ENCODE data around the gene FADS2.

The FADS2 gene

DNA sequence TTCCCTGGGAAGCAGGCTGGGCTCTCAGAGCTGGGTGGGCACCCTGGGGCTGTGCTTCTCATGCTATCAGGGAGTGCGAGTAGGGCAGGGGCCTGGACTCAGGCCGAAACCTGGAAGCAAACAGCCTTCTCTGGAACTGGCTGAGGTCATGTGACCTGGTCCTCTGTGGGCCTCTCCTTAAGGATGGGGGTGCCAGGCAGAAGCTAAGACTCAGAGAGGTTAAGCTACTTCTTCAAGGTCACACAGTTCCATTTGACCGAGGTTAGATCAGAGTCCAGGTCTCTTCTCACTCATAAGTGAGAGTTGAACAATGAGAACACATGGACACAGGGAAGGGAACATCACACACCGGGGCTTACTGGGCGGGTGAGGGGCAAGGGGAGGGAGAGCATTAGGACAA, 55.8 kb downstream of the FADS2 start:
- Histone ChIP-seq H3K4me1 (ENCODE audit: control insufficient read depth in 5 of 5, insufficient read depth in 5 of 5, low read length in 5 of 5) (peaks cover 21 to 100% (median 85%) of the 10 kb centered on the region in 5 donors), H3K4me3 (ENCODE audit: low read depth in 1 of 5, low read length in 5 of 5) (no peak overlapping the region), H3K9me3 (ENCODE audit: control insufficient read depth in 5 of 5, low read length in 5 of 5) (no peaks in the 10 kb centered on the region), H3K9ac (ENCODE audit: low read length in 5 of 5) (no peak overlapping the region), H3K36me3 (ENCODE audit: control insufficient read depth in 5 of 5, insufficient read depth in 5 of 5, low read length in 5 of 5) (peaks cover 0 to 16% (median 11%) of the 10 kb centered on the region in 5 donors), H3K27ac (ENCODE audit: low read depth, low read length) (peak overlapping the region; percentile 13), H3K27me3 (ENCODE audit: control insufficient read depth in 5 of 5, insufficient read depth in 4 of 5, low read length in 5 of 5) (no peaks in the 10 kb centered on the region)

DNA sequence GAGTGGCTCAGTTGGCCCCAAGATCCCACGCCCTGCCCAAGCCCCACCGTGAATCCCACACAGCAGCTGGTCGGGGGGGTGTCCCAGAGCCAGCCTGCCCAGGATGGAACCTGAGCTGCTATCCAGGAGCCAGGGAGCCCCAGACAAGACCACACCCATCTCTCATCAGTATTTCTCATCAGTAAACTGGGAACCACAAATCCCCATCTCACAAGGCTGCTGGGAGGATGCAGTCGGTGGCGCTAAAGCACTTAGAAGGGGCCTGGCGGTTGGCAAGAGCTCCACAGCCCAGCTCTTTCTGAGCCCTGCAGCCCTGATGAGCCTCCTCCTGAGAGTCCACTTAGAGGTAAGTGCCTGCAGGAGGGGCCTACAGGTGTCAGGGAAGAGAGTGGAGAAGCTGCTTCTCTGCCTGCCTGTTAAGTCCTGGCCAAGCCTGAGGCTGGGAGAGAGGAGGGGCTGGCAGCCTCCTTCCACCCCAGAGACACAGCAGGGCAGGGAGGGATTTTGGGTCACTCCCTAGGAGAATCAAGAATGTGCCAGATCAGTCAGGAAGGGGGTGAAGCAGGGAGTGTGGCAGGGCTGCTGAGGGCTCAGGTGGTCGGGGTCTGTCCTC, 57.2 kb downstream of the FADS2 start:
- H3K9ac ChIP-seq (ENCODE audit: low read length in 5 of 5), result peak overlapping the region in 3 of 5 donors; percentile 28 to 59 (median 45)
- H3K27me3 ChIP-seq (ENCODE audit: control insufficient read depth in 5 of 5, insufficient read depth in 4 of 5, low read length in 5 of 5), result no peaks in the 10 kb centered on the region
- H3K9me3 ChIP-seq (ENCODE audit: control insufficient read depth in 5 of 5, low read length in 5 of 5), result no peaks in the 10 kb centered on the region
- peaks cover 18 to 98% (median 81%) of the 10 kb centered on the region in 5 donors for H3K4me1 ChIP-seq (ENCODE audit: control insufficient read depth in 5 of 5, insufficient read depth in 5 of 5, low read length in 5 of 5)
- H3K27ac ChIP-seq (ENCODE audit: low read depth, low read length), result peak overlapping the region; percentile 85
- peak overlapping the region in 1 of 5 donors; percentile 17 for H3K4me3 ChIP-seq (ENCODE audit: low read depth in 1 of 5, low read length in 5 of 5)
- H3K36me3 ChIP-seq (ENCODE audit: control insufficient read depth in 5 of 5, insufficient read depth in 5 of 5, low read length in 5 of 5), result peaks cover 0 to 7% (median 4%) of the 10 kb centered on the region in 5 donors

- Histone ChIP-seq H3K9me3 (ENCODE audit: control insufficient read depth in 5 of 5, low read length in 5 of 5) (no peaks in the 10 kb centered on the region), H3K27me3 (ENCODE audit: control insufficient read depth in 5 of 5, insufficient read depth in 4 of 5, low read length in 5 of 5) (no peaks in the 10 kb centered on the region), H3K36me3 (ENCODE audit: control insufficient read depth in 5 of 5, insufficient read depth in 5 of 5, low read length in 5 of 5) (peaks cover 0 to 7% (median 4%) of the 10 kb centered on the region in 5 donors), H3K4me1 (ENCODE audit: control insufficient read depth in 5 of 5, insufficient read depth in 5 of 5, low read length in 5 of 5) (peaks cover 18 to 98% (median 80%) of the 10 kb centered on the region in 5 donors), H3K4me3 (ENCODE audit: low read depth in 1 of 5, low read length in 5 of 5) (peak overlapping the region in 2 of 5 donors; percentile 14 to 17), H3K27ac (ENCODE audit: low read depth, low read length) (peak overlapping the region; percentile 85), H3K9ac (ENCODE audit: low read length in 5 of 5) (peak overlapping the region in 3 of 5 donors; percentile 28 to 59 (median 45))
Observed at GRCh38 chr11:61885784-61886580, 57.9 kb downstream of the FADS2 start.

GRCh38 chr11:61886643-61887042, 58.5 kb downstream of the FADS2 start:
- Histone ChIP-seq H3K9me3 (ENCODE audit: control insufficient read depth in 5 of 5, low read length in 5 of 5) (no peaks in the 10 kb centered on the region), H3K9ac (ENCODE audit: low read length in 5 of 5) (peak overlapping the region in 3 of 5 donors; percentile 4 to 38 (median 13)), H3K27ac (ENCODE audit: low read depth, low read length) (peak overlapping the region; percentile 85), H3K4me3 (ENCODE audit: low read depth in 1 of 5, low read length in 5 of 5) (peak overlapping the region; percentile 3 to 53 (median 14)), H3K36me3 (ENCODE audit: control insufficient read depth in 5 of 5, insufficient read depth in 5 of 5, low read length in 5 of 5) (peaks cover 0 to 7% (median 4%) of the 10 kb centered on the region in 5 donors), H3K27me3 (ENCODE audit: control insufficient read depth in 5 of 5, insufficient read depth in 4 of 5, low read length in 5 of 5) (no peaks in the 10 kb centered on the region), H3K4me1 (ENCODE audit: control insufficient read depth in 5 of 5, insufficient read depth in 5 of 5, low read length in 5 of 5) (peaks cover 18 to 95% (median 76%) of the 10 kb centered on the region in 5 donors)

GRCh38 chr11:61887839-61888494, 59.9 kb downstream of the FADS2 start:
- peaks cover 0 to 7% (median 3%) of the 10 kb centered on the region in 5 donors for H3K36me3 ChIP-seq (ENCODE audit: control insufficient read depth in 5 of 5, insufficient read depth in 5 of 5, low read length in 5 of 5)
- H3K9ac ChIP-seq (ENCODE audit: low read length in 5 of 5), result peak overlapping the region in 4 of 5 donors; percentile 53 to 72 (median 66)
- peak overlapping the region; percentile 85 for H3K27ac ChIP-seq (ENCODE audit: low read depth, low read length)
- no peaks in the 10 kb centered on the region for H3K9me3 ChIP-seq (ENCODE audit: control insufficient read depth in 5 of 5, low read length in 5 of 5)
- H3K27me3 ChIP-seq (ENCODE audit: control insufficient read depth in 5 of 5, insufficient read depth in 4 of 5, low read length in 5 of 5), result no peaks in the 10 kb centered on the region
- H3K4me3 ChIP-seq (ENCODE audit: low read depth in 1 of 5, low read length in 5 of 5), result peak overlapping the region; percentile 27 to 62 (median 42)
- H3K4me1 ChIP-seq (ENCODE audit: control insufficient read depth in 5 of 5, insufficient read depth in 5 of 5, low read length in 5 of 5), result peaks cover 18 to 87% (median 76%) of the 10 kb centered on the region in 5 donors

GRCh38 chr11:61888590-61888989, 60.5 kb downstream of the FADS2 start:
- Histone ChIP-seq H3K4me3 (ENCODE audit: low read depth in 1 of 5, low read length in 5 of 5) (peak overlapping the region; percentile 27 to 62 (median 41)), H3K9ac (ENCODE audit: low read length in 5 of 5) (peak overlapping the region in 4 of 5 donors; percentile 53 to 72 (median 66)), H3K9me3 (ENCODE audit: control insufficient read depth in 5 of 5, low read length in 5 of 5) (no peaks in the 10 kb centered on the region), H3K4me1 (ENCODE audit: control insufficient read depth in 5 of 5, insufficient read depth in 5 of 5, low read length in 5 of 5) (peaks cover 18 to 81% (median 70%) of the 10 kb centered on the region in 5 donors), H3K36me3 (ENCODE audit: control insufficient read depth in 5 of 5, insufficient read depth in 5 of 5, low read length in 5 of 5) (peaks cover 0 to 5% (median under 1%) of the 10 kb centered on the region in 5 donors), H3K27ac (ENCODE audit: low read depth, low read length) (peak overlapping the region; percentile 85), H3K27me3 (ENCODE audit: control insufficient read depth in 5 of 5, insufficient read depth in 4 of 5, low read length in 5 of 5) (no peaks in the 10 kb centered on the region)

GRCh38 chr11:61889831-61890230, 61.7 kb downstream of the FADS2 start:
- no peaks in the 10 kb centered on the region for H3K27me3 ChIP-seq (ENCODE audit: control insufficient read depth in 5 of 5, insufficient read depth in 4 of 5, low read length in 5 of 5)

GRCh38 chr11:61890529-61891330, 62.6 kb downstream of the FADS2 start:
- peaks cover 17 to 75% (median 53%) of the 10 kb centered on the region in 5 donors for H3K4me1 ChIP-seq (ENCODE audit: control insufficient read depth in 5 of 5, insufficient read depth in 5 of 5, low read length in 5 of 5)
- H3K9ac ChIP-seq (ENCODE audit: low read length in 5 of 5), result peak overlapping the region; percentile 48 to 97 (median 94)
- H3K27ac ChIP-seq (ENCODE audit: low read depth, low read length), result peak overlapping the region; percentile 85
- H3K27me3 ChIP-seq (ENCODE audit: control insufficient read depth in 5 of 5, insufficient read depth in 4 of 5, low read length in 5 of 5), result no peaks in the 10 kb centered on the region
- no peaks in the 10 kb centered on the region for H3K9me3 ChIP-seq (ENCODE audit: control insufficient read depth in 5 of 5, low read length in 5 of 5)
- H3K36me3 ChIP-seq (ENCODE audit: control insufficient read depth in 5 of 5, insufficient read depth in 5 of 5, low read length in 5 of 5), result peaks cover 0 to 5% (median 3%) of the 10 kb centered on the region in 5 donors
- H3K4me3 ChIP-seq (ENCODE audit: low read depth in 1 of 5, low read length in 5 of 5), result peak overlapping the region; percentile 77 to 97 (median 92)

More at GRCh38 chr11:61889831-61890230, 61.7 kb downstream of the FADS2 start:
- Histone ChIP-seq H3K36me3 (ENCODE audit: control insufficient read depth in 5 of 5, insufficient read depth in 5 of 5, low read length in 5 of 5) (peaks cover 0 to 3% (median 0%) of the 10 kb centered on the region in 5 donors), H3K9me3 (ENCODE audit: control insufficient read depth in 5 of 5, low read length in 5 of 5) (no peaks in the 10 kb centered on the region), H3K27ac (ENCODE audit: low read depth, low read length) (peak overlapping the region; percentile 85), H3K4me1 (ENCODE audit: control insufficient read depth in 5 of 5, insufficient read depth in 5 of 5, low read length in 5 of 5) (peaks cover 18 to 79% (median 57%) of the 10 kb centered on the region in 5 donors), H3K9ac (ENCODE audit: low read length in 5 of 5) (peak overlapping the region; percentile 30 to 97 (median 94)), H3K4me3 (ENCODE audit: low read depth in 1 of 5, low read length in 5 of 5) (peak overlapping the region; percentile 77 to 97 (median 92))
